GM12878 (cell line): ENCODE data around the gene ZNF513. TPM values are rescaled to one million over a fixed set of nuclear protein-coding genes. Genes with fewer than 3 reads are reported as not detected.

Source experiments
- ATF2 ChIP-seq: IDR thresholded peaks from 2 replicates; pipeline ENCODE4 v1.6.1; 2012; ENCODE audit warnings: low read length, inconsistent platforms
- BCL11A ChIP-seq: IDR thresholded peaks from 2 replicates; pipeline ENCODE4 v1.6.1; 2011; ENCODE audit warnings: low read depth, low read length
- BMI1 ChIP-seq: fragments of 450-650 bp; IDR thresholded peaks from 2 replicates; pipeline ENCODE4 v1.6.1; 2016; ENCODE audit warnings: mild to moderate bottlenecking, moderate library complexity, borderline replicate concordance
- CREB1 ChIP-seq: IDR thresholded peaks from 2 replicates; pipeline ENCODE4 v1.6.1; 2012; ENCODE audit warnings: low read depth, mild to moderate bottlenecking, inconsistent platforms
- CTCF ChIP-seq, 3 experiments: IDR thresholded peaks in 2 of 3; conservative IDR thresholded peaks in 1 of 3; 2 replicates each; pipeline ENCODE4 v1.5.1; 2011; ENCODE audit warnings: low read depth in 3 of 3, low read length in 3 of 3, mild to moderate bottlenecking in 3 of 3, control low read depth in 2 of 3, moderate library complexity in 2 of 3, inconsistent platforms in 1 of 3, mixed read lengths in 1 of 3; ENCODE audit not compliant: control insufficient read depth in 2 of 3, insufficient read depth in 1 of 3; ENCODE audit errors: extremely low read depth in 1 of 3
- E4F1 ChIP-seq: fragments of 450-650 bp; IDR thresholded peaks from 2 replicates; pipeline ENCODE4 v1.6.1; 2018; ENCODE audit warnings: borderline replicate concordance, mild to moderate bottlenecking; ENCODE audit not compliant: partially characterized antibody
- EP300 ChIP-seq, 2 experiments: fragments of 150-350 bp in 1 of 2; IDR thresholded peaks; 2 replicates each; pipeline ENCODE4 v1.6.1; 2011 to 2012; ENCODE audit warnings: low read depth in 2 of 2, low read length in 2 of 2, borderline replicate concordance in 1 of 2, improper control_type of control experiment in 1 of 2, inconsistent platforms in 1 of 2; ENCODE audit not compliant: control insufficient read depth in 1 of 2
- ETV6 ChIP-seq, 2 experiments: fragments of 450-650 bp in 1 of 2; IDR thresholded peaks in 1 of 2; conservative IDR thresholded peaks in 1 of 2; 2 replicates each; pipeline ENCODE4 v1.6.1; 2014; ENCODE audit warnings: antibody characterized with exemption in 1 of 2, borderline replicate concordance in 1 of 2, low read depth in 1 of 2, mild to moderate bottlenecking in 1 of 2, moderate library complexity in 1 of 2
- EZH2 ChIP-seq: IDR thresholded peaks from 2 replicates; pipeline ENCODE4 v1.6.1; 2012; ENCODE audit warnings: low read depth, mild to moderate bottlenecking, control low read depth, inconsistent platforms, low read length, borderline replicate concordance; ENCODE audit not compliant: control insufficient read depth
- FOXK2 ChIP-seq: fragments of 450-650 bp; IDR thresholded peaks from 2 replicates; pipeline ENCODE4 v1.6.1; 2017; ENCODE audit warnings: mild to moderate bottlenecking, moderate library complexity
- IKZF1 ChIP-seq: fragments of 450-650 bp; conservative IDR thresholded peaks from 2 replicates; pipeline ENCODE4 v1.6.1; 2017; ENCODE audit warnings: antibody characterized with exemption, mild to moderate bottlenecking
- IKZF2 ChIP-seq, 2 experiments: fragments of 450-650 bp; IDR thresholded peaks; 2 replicates each; pipeline ENCODE4 v1.6.1; 2017; ENCODE audit warnings: mild to moderate bottlenecking in 2 of 2, moderate library complexity in 2 of 2
- PAX5 ChIP-seq: IDR thresholded peaks from 2 replicates; pipeline ENCODE4 v1.6.1; 2011; ENCODE audit warnings: low read depth, low read length, borderline replicate concordance
- POLR2A ChIP-seq: IDR thresholded peaks from 2 replicates; pipeline ENCODE4 v1.6.1; 2011; ENCODE audit warnings: low read depth, mild to moderate bottlenecking, low read length
- TARDBP ChIP-seq: IDR thresholded peaks from 2 replicates; pipeline ENCODE4 v1.6.1; 2016; ENCODE audit warnings: borderline replicate concordance
- ZNF687 ChIP-seq: fragments of 450-650 bp; IDR thresholded peaks from 2 replicates; pipeline ENCODE4 v1.6.1; 2017; ENCODE audit warnings: mild to moderate bottlenecking, moderate library complexity
- ZZZ3 ChIP-seq: IDR thresholded peaks from 2 replicates; pipeline ENCODE4 v1.6.1; 2011; ENCODE audit warnings: low read depth; ENCODE audit not compliant: control insufficient read depth, insufficient read length
- polyA plus RNA-seq, 11 experiments: library from polyadenylated mRNA; depleted of rRNA in 4 of 11; unstranded in 6 of 11; stranded (reverse) in 5 of 11; fragments of >200 nt; fragmentation: Nextera tagmentation in 4 of 11; fragmentation: Illumina TruSeq in 1 of 11; extraction: Ambion mirVana in 4 of 11; extraction: Trizol in 1 of 11; gene quantifications; 1 replicate in 1 of 11; 2 replicates in 10 of 11; pipeline versions ENCODE4 v1.2.1 to v1.2.3, GENCODE V29; 2011 to 2016; ENCODE audit warnings: inconsistent platforms in 2 of 11, missing spikeins in 2 of 11, low read depth in 1 of 11
- total RNA-seq, 4 experiments: library from RNA; depleted of rRNA in 3 of 4; stranded (reverse); fragments of >200 nt in 3 of 4; fragmentation: Illumina TruSeq in 1 of 4; extraction: Trizol in 1 of 4; gene quantifications; 2 replicates each; pipeline versions ENCODE4 v1.2.1 to v1.2.3, GENCODE V29; 2013 to 2021

ZNF513 gene
- total and polyA plus RNA-seq, 10 of the 15 experiments (the other 5 are each of a cell fraction or from before 2014, with no cell fraction given): 0.06 to 16.4 (median 5.6) TPM

- TF ChIP-seq ZNF687 (no peak), ETV6 (conservative IDR thresholded peaks at IDR 0.05 in 1 of 2, IDR thresholded peaks at IDR 0.05 in 1 of 2; ENCODE audit: borderline replicate concordance in 1 of 2, low read depth in 1 of 2) (no peak), ZZZ3 (no peak), POLR2A (no peak), CTCF (IDR thresholded peaks at IDR 0.05 in 2 of 3, conservative IDR thresholded peaks at IDR 0.05 in 1 of 3; ENCODE audit: control insufficient read depth in 2 of 3, extremely low read depth in 1 of 3, insufficient read depth in 1 of 3, low read depth in 3 of 3, low read length in 3 of 3) (peak; percentile 15 to 36 (median 33); a peak in 3 of 6 replicates), CREB1 (no peak), E4F1 (no peak), EZH2 (no peak), IKZF1 (peak; percentile 46), EP300 (IDR thresholded peaks at IDR 0.05; ENCODE audit: borderline replicate concordance in 1 of 2, control insufficient read depth in 1 of 2, low read depth in 2 of 2, low read length in 2 of 2) (no peak), BCL11A (no peak), BMI1 (no peak), ATF2 (no peak), IKZF2 (IDR thresholded peaks at IDR 0.05) (peak; percentile 52 to 53; a peak in 3 of 4 replicates), PAX5 (no peak), FOXK2 (no peak), TARDBP (no peak)
Observed at GRCh38 chr2:27407798-27408491, 27.4 kb upstream of the ZNF513 start (continued).
